HG02759 (cell line): ENCODE data around the gene SNRPE.

Experiments used
- ATAC-seq: cut with Tn5 transposase; IDR thresholded peaks from one replicate; pipeline ENCODE4 v1.9.1; 2021; ENCODE audit warnings: mild to moderate bottlenecking, moderate library complexity; ENCODE audit not compliant: unreplicated experiment

SNRPE gene

GRCh38 chr1:203878422-203878821, 17.0 kb downstream of the SNRPE start:
- ATAC-seq = no peak

- no peak for ATAC-seq
Observed at GRCh38 chr1:203880606-203881005, 19.2 kb downstream of the SNRPE start.

GRCh38 chr1:203888807-203889251, 27.4 kb downstream of the SNRPE start:
- ATAC-seq = no peak

GRCh38 chr1:203891950-203892349, 30.6 kb downstream of the SNRPE start:
- no peak for ATAC-seq

- ATAC-seq = no peak
Observed at GRCh38 chr1:203898458-203899352, 37.3 kb downstream of the SNRPE start.

- ATAC-seq = no peak
Observed at GRCh38 chr1:203899353-203899716, 37.9 kb downstream of the SNRPE start.

- no peak for ATAC-seq
Observed at GRCh38 chr1:203899869-203900714, 38.7 kb downstream of the SNRPE start.

- no peak for ATAC-seq
Observed at GRCh38 chr1:203901581-203901980, 40.2 kb downstream of the SNRPE start.

GRCh38 chr1:203905275-203905674, 43.9 kb downstream of the SNRPE start:
- ATAC-seq = no peak

- no peak for ATAC-seq
Observed at GRCh38 chr1:203906932-203907331, 45.5 kb downstream of the SNRPE start.

GRCh38 chr1:203907901-203908300, 46.5 kb downstream of the SNRPE start:
- ATAC-seq = no peak

- no peak for ATAC-seq
Observed at GRCh38 chr1:203911806-203912205, 50.4 kb downstream of the SNRPE start.

- no peak for ATAC-seq
Observed at GRCh38 chr1:203913073-203913521, 51.7 kb downstream of the SNRPE start.

GRCh38 chr1:203914292-203914691, 52.9 kb downstream of the SNRPE start:
- no peak for ATAC-seq

GRCh38 chr1:203915811-203916210, 54.4 kb downstream of the SNRPE start:
- ATAC-seq = no peak

- ATAC-seq = no peak
Observed at GRCh38 chr1:203916756-203917155, 55.4 kb downstream of the SNRPE start.
